ENCODE data around the gene UBE2Z. TPM values are rescaled to one million over a fixed set of nuclear protein-coding genes. Genes with fewer than 3 reads are reported as not detected.

UBE2Z gene
- total and polyA plus RNA-seq, 9 of the 15 experiments (the other 6 are each of a cell fraction or from before 2014, with no cell fraction given) = 11.8 to 89.0 (median 38.2) TPM

- Histone ChIP-seq H3K4me3 (no peak overlapping the region), H3K4me2 (ENCODE audit: insufficient read depth, low read length) (no peak overlapping the region), H3K9me1 (ENCODE audit: control insufficient read depth, insufficient read depth, low read length) (no peaks in the 10 kb centered on the region), H4K20me1 (replicated peaks; ENCODE audit: control insufficient read depth, insufficient read depth, low read length) (peaks cover under 1% of the 10 kb centered on the region; the same call in 1 of the 2 replicates), H3K27ac (ENCODE audit: extremely low read depth, low read depth, low read length) (no peak overlapping the region), H3K36me3 (ENCODE audit: control insufficient read depth, insufficient read depth, low read length) (peaks cover under 1% of the 10 kb centered on the region), H3K79me2 (ENCODE audit: control insufficient read depth, insufficient read depth, low read length) (peaks cover 17% of the 10 kb centered on the region), H3K27me3 (ENCODE audit: control insufficient read depth in 2 of 2, insufficient read depth in 2 of 2, low read length in 2 of 2) (no peaks in the 10 kb centered on the region), H2AFZ (ENCODE audit: low read depth, low read length) (no peak overlapping the region), H3K4me1 (replicated peaks in 1 of 2; ENCODE audit: control insufficient read depth in 2 of 2, insufficient read depth in 2 of 2, low read length in 2 of 2) (peaks cover under 1 to 8% of the 10 kb centered on the region in 2 experiments; a peak in 4 of 5 replicates), H3K9me3 (replicated peaks; ENCODE audit: control insufficient read depth, insufficient read depth, low read depth, low read length) (no peaks in the 10 kb centered on the region), H3K9ac (ENCODE audit: insufficient read depth in 1 of 2, low read depth in 2 of 2, low read length in 2 of 2) (no peak overlapping the region)
- no TSS peak for BruUV-seq (replicated peaks)
- ATAC-seq (no peak), DNase-seq (ENCODE audit: extremely low read depth in 1 of 4, low spot score in 3 of 4) (no peak), FAIRE-seq (no peak)
- intact Hi-C loops (cut with micrococcal nuclease) = no loop called here
- TF ChIP-seq RB1 (IDR thresholded peaks at IDR 0.05; ENCODE audit: low read depth) (no peak), ZNF512 (tag; IDR thresholded peaks at IDR 0.05) (no peak), SMARCA4 (IDR thresholded peaks at IDR 0.05) (no peak), PKNOX1 (IDR thresholded peaks at IDR 0.05) (no peak), KAT2B (IDR thresholded peaks at IDR 0.05; ENCODE audit: low read depth, low read length) (no peak), ZFX (CRISPR knock-in tag; IDR thresholded peaks at IDR 0.05) (no peak)
- WGBS (ENCODE audit: insufficient coverage, low coverage, missing lambda C conversion rate) = 62% methylated on average over 7 of the region's 7 CpGs
- ChIA-PET CTCF (ENCODE audit: low intra/inter-chr PET ratio) (no interaction called here), POLR2A (interaction anchor here (8.2 kb wide), 1 partner anchor 10 kb away, joined by 52 read pairs; the partner anchor contains the start of gene ATP5MC1)
- in situ Hi-C loops (cut with MboI) = no loop called here
Measured at GRCh38 chr17:48904428-48904827, 3.8 kb upstream of the UBE2Z start.
